ENCODE data around the gene ZNF500.

DNA sequence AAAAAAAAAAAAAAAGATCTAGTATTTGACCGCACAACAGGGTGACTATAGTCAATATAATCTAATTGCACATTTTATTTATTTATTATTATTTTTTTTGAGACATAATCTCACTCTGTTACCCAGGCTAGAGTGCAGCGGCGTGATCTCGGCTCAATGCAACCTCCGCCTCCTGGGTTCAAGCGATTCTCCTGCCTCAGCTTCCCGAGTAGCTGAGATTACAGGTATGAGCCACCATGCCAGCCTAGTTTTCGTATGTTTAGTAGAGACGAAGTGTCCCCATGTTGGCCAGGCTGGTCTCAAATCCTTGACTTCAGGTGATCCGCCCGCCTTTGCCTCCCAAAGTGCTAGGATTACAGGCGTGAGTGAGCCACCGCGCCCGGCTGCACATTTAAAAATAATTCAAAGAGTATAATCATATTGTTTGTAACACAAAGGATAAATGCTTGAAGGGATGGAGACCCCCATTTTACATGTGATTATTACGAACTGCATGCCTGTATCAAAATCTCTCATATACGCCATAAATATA lies 33.7 kb downstream of the ZNF500 start:
- TF ChIP-seq POLR2AphosphoS5 (IDR thresholded peaks at IDR 0.05; ENCODE audit: low read depth, low read length) = no peak
- no peak for TF ChIP-seq TAF1 (IDR thresholded peaks at IDR 0.05; ENCODE audit: borderline replicate concordance, insufficient read depth, low read length)
- no peak for TF ChIP-seq SIN3A (IDR thresholded peaks at IDR 0.05; ENCODE audit: borderline replicate concordance, insufficient read depth, low read length)
- TF ChIP-seq, protein P1, sequence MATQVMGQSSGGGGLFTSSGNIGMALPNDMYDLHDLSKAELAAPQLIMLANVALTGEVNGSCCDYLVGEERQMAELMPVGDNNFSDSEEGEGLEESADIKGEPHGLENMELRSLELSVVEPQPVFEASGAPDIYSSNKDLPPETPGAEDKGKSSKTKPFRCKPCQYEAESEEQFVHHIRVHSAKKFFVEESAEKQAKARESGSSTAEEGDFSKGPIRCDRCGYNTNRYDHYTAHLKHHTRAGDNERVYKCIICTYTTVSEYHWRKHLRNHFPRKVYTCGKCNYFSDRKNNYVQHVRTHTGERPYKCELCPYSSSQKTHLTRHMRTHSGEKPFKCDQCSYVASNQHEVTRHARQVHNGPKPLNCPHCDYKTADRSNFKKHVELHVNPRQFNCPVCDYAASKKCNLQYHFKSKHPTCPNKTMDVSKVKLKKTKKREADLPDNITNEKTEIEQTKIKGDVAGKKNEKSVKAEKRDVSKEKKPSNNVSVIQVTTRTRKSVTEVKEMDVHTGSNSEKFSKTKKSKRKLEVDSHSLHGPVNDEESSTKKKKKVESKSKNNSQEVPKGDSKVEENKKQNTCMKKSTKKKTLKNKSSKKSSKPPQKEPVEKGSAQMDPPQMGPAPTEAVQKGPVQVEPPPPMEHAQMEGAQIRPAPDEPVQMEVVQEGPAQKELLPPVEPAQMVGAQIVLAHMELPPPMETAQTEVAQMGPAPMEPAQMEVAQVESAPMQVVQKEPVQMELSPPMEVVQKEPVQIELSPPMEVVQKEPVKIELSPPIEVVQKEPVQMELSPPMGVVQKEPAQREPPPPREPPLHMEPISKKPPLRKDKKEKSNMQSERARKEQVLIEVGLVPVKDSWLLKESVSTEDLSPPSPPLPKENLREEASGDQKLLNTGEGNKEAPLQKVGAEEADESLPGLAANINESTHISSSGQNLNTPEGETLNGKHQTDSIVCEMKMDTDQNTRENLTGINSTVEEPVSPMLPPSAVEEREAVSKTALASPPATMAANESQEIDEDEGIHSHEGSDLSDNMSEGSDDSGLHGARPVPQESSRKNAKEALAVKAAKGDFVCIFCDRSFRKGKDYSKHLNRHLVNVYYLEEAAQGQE (IDR thresholded peaks at IDR 0.05; ENCODE audit: insufficient read depth in 1 of 2, low read depth in 2 of 2, low read length in 2 of 2) = no peak
- TF ChIP-seq FOXP2 (optimal IDR thresholded peaks at IDR 0.05; ENCODE audit: borderline replicate concordance, extremely low read depth, extremely low read length, insufficient read depth) = no peak
